MM.1S (cell line): ENCODE results near the gene RBBP6.

Experiments used
- DNase-seq: peaks from one replicate; pipeline ENCODE4 v3.0.0-alpha.2; 2015
- H2AFZ ChIP-seq: fragments of 300-600 bp; sonication (generic); 2 replicates; pipeline ENCODE4 v1.6.0; 2016; ENCODE audit warnings: antibody characterized with exemption, low read length
- H3F3A ChIP-seq: fragments of 300-600 bp; sonication (generic); 2 replicates; pipeline ENCODE4 v1.6.1; 2016; ENCODE audit warnings: mild to moderate bottlenecking, antibody characterized with exemption, low read length, moderate library complexity, mixed read lengths; ENCODE audit not compliant: insufficient read depth
- H3K27ac ChIP-seq: fragments of 300-600 bp; sonication (generic); 2 replicates; pipeline ENCODE4 v1.5.1; 2016; ENCODE audit warnings: mild to moderate bottlenecking, low read length
- H3K27me3 ChIP-seq: fragments of 300-600 bp; sonication (generic); replicated peaks from 2 replicates; pipeline ENCODE4 v1.6.0; 2016; ENCODE audit warnings: low read length; ENCODE audit not compliant: insufficient read depth
- H3K36me3 ChIP-seq: fragments of 300-600 bp; sonication (generic); replicated peaks from 2 replicates; pipeline ENCODE4 v1.6.1; 2016; ENCODE audit warnings: mild to moderate bottlenecking, low read length, mixed read lengths; ENCODE audit not compliant: insufficient read depth
- H3K4me1 ChIP-seq: fragments of 300-600 bp; sonication (generic); 2 replicates; pipeline ENCODE4 v1.6.1; 2016; ENCODE audit warnings: low read length, mixed read lengths
- H3K4me2 ChIP-seq: fragments of 300-600 bp; sonication (generic); 2 replicates; pipeline ENCODE4 v1.6.0; 2016; ENCODE audit warnings: low read depth, low read length
- H3K4me3 ChIP-seq: fragments of 300-600 bp; sonication (generic); 2 replicates; pipeline ENCODE4 v1.5.1; 2016; ENCODE audit warnings: low read length, mixed read lengths
- H3K79me2 ChIP-seq: fragments of 300-600 bp; sonication (generic); 2 replicates; pipeline ENCODE4 v1.6.1; 2016; ENCODE audit warnings: mixed run types, low read length, mixed read lengths
- H3K9ac ChIP-seq: fragments of 300-600 bp; sonication (generic); 2 replicates; pipeline ENCODE4 v1.6.1; 2016; ENCODE audit warnings: low read length, mixed read lengths
- H3K9me2 ChIP-seq: fragments of 300-600 bp; sonication (generic); replicated peaks from 2 replicates; pipeline ENCODE4 v1.6.1; 2016; ENCODE audit warnings: mild to moderate bottlenecking, low read length, mixed read lengths; ENCODE audit not compliant: insufficient read depth
- H3K9me3 ChIP-seq: fragments of 300-600 bp; sonication (generic); replicated peaks from 2 replicates; pipeline ENCODE4 v1.6.1; 2016; ENCODE audit warnings: mild to moderate bottlenecking, low read length, mixed read lengths; ENCODE audit not compliant: insufficient read depth
- H4K20me1 ChIP-seq: fragments of 300-600 bp; sonication (generic); 2 replicates; pipeline ENCODE4 v1.6.1; 2016; ENCODE audit warnings: mild to moderate bottlenecking, low read length, moderate library complexity, mixed read lengths; ENCODE audit not compliant: insufficient read depth
- CTCF ChIP-seq: fragments of 300-600 bp; sonication (generic); IDR thresholded peaks from 2 replicates; pipeline ENCODE4 v1.5.1; 2016; ENCODE audit warnings: antibody characterized with exemption, low read length, mixed read lengths
- EZH2 ChIP-seq: fragments of 300-600 bp; sonication (generic); optimal IDR thresholded peaks from 2 replicates; pipeline ENCODE3; 2017; ENCODE audit warnings: low read depth, mild to moderate bottlenecking, antibody characterized with exemption, low read length, mixed read lengths
- EZH2phosphoT487 ChIP-seq: fragments of 300-600 bp; sonication (generic); IDR thresholded peaks from 2 replicates; pipeline ENCODE4 v1.6.1; 2018; ENCODE audit warnings: antibody characterized with exemption, low read length

The RBBP6 gene

DNA sequence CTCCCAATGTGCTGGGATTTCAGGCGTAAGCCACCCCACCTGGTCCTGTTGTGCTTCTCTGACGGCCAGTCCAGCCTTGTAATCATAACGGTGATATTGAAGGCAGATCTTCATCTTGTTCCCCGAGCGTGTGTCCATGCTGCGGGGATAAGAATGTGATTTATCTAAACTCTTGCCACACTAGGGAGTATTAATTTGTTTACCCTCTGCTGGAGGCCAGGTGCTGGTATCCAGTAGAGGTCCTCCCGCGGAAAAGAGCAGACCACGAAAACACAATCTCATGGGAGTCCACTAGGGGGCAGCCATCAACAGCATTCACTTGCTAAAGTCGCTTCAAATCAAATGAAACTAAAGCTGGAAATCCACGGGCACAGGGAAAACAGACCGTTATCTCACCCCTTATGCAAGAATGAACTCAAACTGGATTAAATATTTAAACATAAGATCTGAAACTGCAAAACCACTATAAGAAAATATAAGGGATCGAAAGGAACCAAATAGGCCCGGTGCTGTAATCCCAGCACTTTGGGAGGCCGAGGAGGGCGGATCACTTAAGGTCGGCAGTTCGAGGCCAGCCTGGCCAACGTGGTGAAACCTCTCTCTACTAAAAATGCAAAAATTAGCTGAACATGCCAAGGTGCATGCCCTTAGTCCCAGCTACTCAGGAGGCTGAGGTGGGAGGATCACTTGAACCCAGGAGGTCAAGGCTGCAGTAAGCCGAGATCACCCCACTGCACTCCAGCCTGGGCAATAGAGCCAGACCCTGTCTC, 22.3 kb upstream of the RBBP6 start:
- Histone ChIP-seq H3K4me1 (no peaks in the 10 kb centered on the region), H3K9ac (no peak overlapping the region), H3K27ac (no peak overlapping the region), H3K27me3 (no peaks in the 10 kb centered on the region), H3K79me2 (no peaks in the 10 kb centered on the region), H3K4me3 (peak overlapping the region; percentile 30), H4K20me1 (no peaks in the 10 kb centered on the region), H2AFZ (peak overlapping the region; percentile 44), H3K4me2 (peak overlapping the region; percentile 37; the same call in 1 of the 2 replicates), H3K36me3 (no peaks in the 10 kb centered on the region), H3F3A (no peaks in the 10 kb centered on the region), H3K9me3 (no peaks in the 10 kb centered on the region), H3K9me2 (no peaks in the 10 kb centered on the region)
- DNase-seq: peak; percentile 82
- TF ChIP-seq EZH2 (no peak), CTCF (peak; percentile 89), EZH2phosphoT487 (no peak)

GRCh38 chr16:24518498-24518897, 20.9 kb upstream of the RBBP6 start:
- DNase-seq: no peak
- H3K27me3 ChIP-seq: no peaks in the 10 kb centered on the region
- no peak overlapping the region for H3K9ac ChIP-seq
- no peak overlapping the region for H3K4me3 ChIP-seq
- no peak overlapping the region for H2AFZ ChIP-seq
- no peaks in the 10 kb centered on the region for H3K9me2 ChIP-seq
- no peaks in the 10 kb centered on the region for H4K20me1 ChIP-seq
- no peaks in the 10 kb centered on the region for H3K4me1 ChIP-seq
- no peaks in the 10 kb centered on the region for H3K36me3 ChIP-seq
- H3K79me2 ChIP-seq: no peaks in the 10 kb centered on the region
- no peaks in the 10 kb centered on the region for H3F3A ChIP-seq
- TF ChIP-seq EZH2 (no peak), EZH2phosphoT487 (no peak), CTCF (no peak)
- H3K4me2 ChIP-seq: no peak overlapping the region
- no peaks in the 10 kb centered on the region for H3K9me3 ChIP-seq
- no peak overlapping the region for H3K27ac ChIP-seq

- no peak overlapping the region for H3K4me2 ChIP-seq
- no peak for TF ChIP-seq EZH2
- TF ChIP-seq EZH2phosphoT487: no peak
- no peak for TF ChIP-seq CTCF
- H3F3A ChIP-seq: no peaks in the 10 kb centered on the region
- H3K79me2 ChIP-seq: no peaks in the 10 kb centered on the region
- no peak overlapping the region for H3K9ac ChIP-seq
- no peaks in the 10 kb centered on the region for H3K9me3 ChIP-seq
- no peak overlapping the region for H3K4me3 ChIP-seq
- H3K4me1 ChIP-seq: no peaks in the 10 kb centered on the region
- H3K9me2 ChIP-seq: no peaks in the 10 kb centered on the region
- no peak overlapping the region for H2AFZ ChIP-seq
- no peaks in the 10 kb centered on the region for H3K27me3 ChIP-seq
- no peak overlapping the region for H3K27ac ChIP-seq
- no peaks in the 10 kb centered on the region for H3K36me3 ChIP-seq
- H4K20me1 ChIP-seq: no peaks in the 10 kb centered on the region
- no peak for DNase-seq
Measured at GRCh38 chr16:24520983-24521382, 18.4 kb upstream of the RBBP6 start.
